ENCODE data around the gene POLR2C.
"Not testable (repeated sequence)": the region's sequence is repeated elsewhere in the genome, so short reads cannot be mapped to it uniquely, and the experiment has no call there.

POLR2C gene

GRCh38 chr16:57478396-57479204 lies 16.1 kb downstream of the POLR2C start:
- H3K27ac ChIP-seq = no peak overlapping the region
- DNase-seq (ENCODE audit: low read depth, low spot score) = no peak

DNA sequence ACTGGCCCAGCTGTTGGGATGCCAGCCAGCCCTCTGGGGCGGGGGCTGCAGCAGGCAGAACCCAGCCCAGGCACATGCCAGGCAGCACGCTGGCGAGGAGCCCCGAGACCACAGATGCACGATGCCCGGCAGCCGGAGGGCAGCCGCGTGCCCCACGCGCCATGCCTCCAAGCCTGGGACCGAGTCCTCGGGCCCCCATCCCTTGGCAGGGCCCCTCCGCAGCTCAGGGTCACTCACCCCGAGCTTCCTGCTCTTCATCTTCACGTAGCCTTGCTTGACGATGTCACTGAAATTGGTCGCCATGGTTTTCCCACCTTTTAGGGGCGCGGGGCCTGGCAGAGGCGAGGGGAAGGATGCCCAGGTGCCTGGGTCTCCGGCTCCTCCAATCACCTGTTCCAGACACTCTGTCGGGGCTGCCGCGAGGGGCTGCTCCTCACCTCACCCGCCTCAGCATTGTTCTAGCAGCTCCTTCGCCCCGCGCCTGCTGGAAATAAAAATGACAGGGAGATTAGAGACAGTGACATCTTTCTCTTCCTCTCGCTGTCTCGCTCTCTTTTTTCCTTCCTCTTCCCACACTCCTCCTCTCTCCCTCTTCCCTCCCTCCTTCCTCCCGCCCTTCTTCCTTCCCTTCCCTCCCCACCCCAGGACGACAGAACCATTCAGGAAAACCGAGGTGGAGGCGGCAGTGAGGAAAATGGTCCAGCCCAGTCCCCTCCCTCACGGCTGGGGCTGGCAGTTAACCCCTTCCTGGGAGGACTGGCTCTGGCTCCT lies 16.9 kb downstream of the POLR2C start:
- no peak for DNase-seq (ENCODE audit: low read depth, low spot score)
- H3K27ac ChIP-seq = no peak overlapping the region

GRCh38 chr16:57479976-57480753 lies 17.7 kb downstream of the POLR2C start:
- DNase-seq (ENCODE audit: low read depth, low spot score) = no peak
- H3K27ac ChIP-seq = no peak overlapping the region

DNA sequence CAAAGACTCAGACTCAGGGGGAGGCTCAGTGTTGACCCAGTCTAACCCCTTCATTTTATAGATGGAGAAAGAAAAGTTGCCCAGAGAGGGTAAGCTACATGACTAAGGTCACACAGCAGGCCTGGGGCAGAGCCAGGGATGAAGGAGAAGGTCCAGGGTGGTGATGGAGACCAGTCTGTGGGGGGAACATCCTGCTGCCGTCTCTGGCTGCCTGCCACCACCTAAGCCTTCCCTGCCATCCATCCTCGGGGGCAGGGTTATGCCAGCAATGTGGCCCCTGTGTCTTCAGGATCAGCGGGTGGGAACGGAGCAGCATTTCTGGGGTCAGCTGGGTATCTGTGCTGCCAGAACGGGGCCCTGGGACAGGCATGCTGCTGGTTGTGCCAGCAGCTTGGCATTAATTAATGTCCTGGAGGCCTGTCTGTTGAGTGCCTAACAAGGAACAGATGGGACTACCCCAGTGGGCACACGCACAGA lies 18.3 kb downstream of the POLR2C start:
- no peak for DNase-seq (ENCODE audit: low read depth, low spot score)
- H3K27ac ChIP-seq = no peak overlapping the region

- DNase-seq (ENCODE audit: low read depth, low spot score) = no peak
- no peak overlapping the region for H3K27ac ChIP-seq
Observed at GRCh38 chr16:57481421-57481820, 18.9 kb downstream of the POLR2C start.

DNA sequence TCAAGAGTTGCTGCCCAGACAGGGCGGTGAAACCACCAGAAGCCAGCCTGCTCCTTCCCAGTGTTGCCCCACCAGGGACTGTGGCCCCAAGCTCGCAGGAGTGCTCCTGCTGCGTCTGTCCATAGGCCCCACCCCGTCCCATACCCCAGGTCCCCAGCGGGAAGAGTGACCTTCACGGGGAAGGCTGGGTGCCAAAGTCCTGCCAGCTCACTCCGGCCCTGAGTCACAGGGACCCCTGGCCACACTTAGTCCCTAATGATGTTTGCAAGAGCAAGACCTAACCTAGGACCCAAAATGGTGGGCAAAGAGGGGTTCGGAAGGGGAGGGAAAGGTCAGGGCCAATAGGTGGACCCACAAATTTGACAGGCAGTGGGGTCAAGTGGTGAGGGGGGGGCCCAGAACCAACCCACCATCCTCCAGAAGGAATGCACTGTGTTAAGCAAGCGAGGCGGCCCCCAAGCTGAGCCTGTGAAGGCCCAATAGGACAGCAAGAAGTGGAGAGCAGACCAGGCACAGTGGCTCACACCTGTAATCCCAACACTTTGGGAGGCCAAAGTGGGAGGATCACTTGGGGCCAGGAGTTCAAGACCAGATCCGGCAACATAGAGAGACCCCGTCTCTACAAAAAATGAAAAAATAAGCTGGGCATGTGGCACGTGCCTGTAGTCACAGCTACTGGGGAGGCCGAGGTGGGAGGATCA lies 20.5 kb downstream of the POLR2C start:
- no peak overlapping the region for H3K27ac ChIP-seq
- no peak for DNase-seq (ENCODE audit: low read depth, low spot score)

DNA sequence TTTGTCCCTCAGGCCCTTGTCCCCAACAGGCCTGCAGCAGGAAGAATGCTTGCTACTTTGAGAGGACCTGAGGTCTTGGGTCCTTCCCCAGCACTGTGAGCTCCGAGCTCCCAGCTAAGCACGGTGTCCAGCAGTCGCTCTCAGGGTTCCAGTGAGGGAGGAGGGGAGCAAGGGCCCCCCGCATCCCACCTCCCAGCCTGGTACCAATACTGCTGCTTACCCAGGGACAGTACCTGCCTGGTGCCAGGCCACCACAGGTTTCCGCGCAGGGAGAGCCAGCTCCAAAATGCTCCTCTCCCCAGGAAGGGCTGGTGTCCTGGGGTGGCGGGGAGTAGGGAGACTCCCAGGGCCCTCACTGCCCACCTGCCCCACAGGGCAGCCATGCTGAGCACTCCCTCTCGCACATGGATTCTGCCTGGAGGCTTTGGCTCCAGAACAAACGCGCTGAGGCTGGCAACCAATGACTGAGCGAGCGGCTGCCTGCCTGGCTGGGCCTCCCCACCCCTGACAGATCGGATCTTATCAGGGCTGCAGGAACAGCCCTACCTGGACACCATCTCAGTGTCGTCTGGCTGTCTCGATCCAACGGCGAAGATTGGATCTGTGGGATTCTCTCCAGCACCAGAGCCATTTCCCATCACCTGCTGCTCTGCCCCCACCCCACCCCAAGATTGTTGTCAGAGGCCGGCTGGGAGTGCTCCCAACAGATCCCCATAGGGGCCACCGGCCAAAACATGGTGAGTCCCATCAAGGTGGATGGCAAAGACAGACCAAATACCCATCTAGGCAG lies 21.4 kb downstream of the POLR2C start:
- no peak overlapping the region for H3K27ac ChIP-seq
- no peak for DNase-seq (ENCODE audit: low read depth, low spot score)

- H3K27ac ChIP-seq = no peak overlapping the region
- DNase-seq (ENCODE audit: low read depth, low spot score) = no peak
Observed at GRCh38 chr16:57484515-57485005, 22.1 kb downstream of the POLR2C start.

GRCh38 chr16:57485091-57485915 lies 22.8 kb downstream of the POLR2C start:
- H3K27ac ChIP-seq = peak overlapping the region; percentile 39
- no peak for DNase-seq (ENCODE audit: low read depth, low spot score)

DNA sequence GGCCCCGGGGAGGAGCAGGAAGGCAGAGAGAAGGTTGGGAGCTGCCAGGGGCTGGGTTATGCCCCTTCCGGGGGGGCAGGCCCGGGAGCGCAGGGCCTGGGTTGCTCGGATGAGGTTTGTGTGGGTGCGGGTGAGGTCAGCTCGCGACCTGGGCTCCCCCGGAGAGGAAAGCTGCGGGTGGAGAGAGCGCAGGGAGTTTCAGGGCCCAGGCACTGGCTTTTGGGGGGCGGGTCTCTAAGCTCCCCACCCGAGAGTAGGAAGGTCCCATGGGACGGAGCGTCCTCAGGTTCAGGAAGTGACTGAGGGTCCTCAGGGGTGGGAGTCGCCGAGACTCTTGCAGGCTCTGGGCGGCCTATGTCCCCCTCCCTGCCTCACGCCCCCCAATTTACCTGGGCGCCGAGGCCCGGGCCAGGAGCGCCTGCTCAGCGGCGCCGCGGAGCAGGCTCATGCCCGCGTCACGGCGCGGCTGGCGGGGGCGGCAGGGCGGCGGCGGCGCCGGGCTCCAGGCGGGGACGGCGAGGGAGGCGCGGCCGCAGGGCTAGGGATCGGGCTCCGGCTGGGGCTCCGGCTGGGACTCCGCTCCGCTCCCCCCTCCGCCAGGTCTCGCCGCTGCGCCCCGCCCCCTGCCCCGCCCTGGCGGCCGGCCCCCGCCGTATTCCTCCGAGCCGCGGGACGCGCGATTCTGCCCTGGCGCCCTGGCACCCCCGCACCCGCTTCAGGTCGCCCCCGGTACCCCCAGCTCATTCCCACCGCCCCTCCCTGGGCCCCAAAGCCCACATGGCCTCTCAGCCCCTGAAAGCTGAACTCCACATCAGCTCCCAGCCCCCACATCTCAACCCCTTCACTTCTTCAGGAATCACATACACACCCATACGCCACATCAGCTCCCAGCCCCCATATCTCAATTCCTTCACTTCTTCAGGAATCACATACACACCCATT lies 23.7 kb downstream of the POLR2C start, which contains the start of gene DOK4:
Gene DOK4, minus strand, starts transcription at position 578 of the 942 bp plus-strand sequence. CDS start 6,986 bp downstream, outside the sequence.
- peak; percentile 6 for DNase-seq (ENCODE audit: low read depth, low spot score)

GRCh38 chr16:57486858-57487834 lies 24.7 kb downstream of the POLR2C start:
- H3K27ac ChIP-seq = no peak overlapping the region
- no peak for DNase-seq (ENCODE audit: low read depth, low spot score)

More for the DNA sequence above, 23.7 kb downstream of the POLR2C start, which contains the start of gene DOK4:
- H3K27ac ChIP-seq = peak within 1 kb of the TSS; percentile 39

DNA sequence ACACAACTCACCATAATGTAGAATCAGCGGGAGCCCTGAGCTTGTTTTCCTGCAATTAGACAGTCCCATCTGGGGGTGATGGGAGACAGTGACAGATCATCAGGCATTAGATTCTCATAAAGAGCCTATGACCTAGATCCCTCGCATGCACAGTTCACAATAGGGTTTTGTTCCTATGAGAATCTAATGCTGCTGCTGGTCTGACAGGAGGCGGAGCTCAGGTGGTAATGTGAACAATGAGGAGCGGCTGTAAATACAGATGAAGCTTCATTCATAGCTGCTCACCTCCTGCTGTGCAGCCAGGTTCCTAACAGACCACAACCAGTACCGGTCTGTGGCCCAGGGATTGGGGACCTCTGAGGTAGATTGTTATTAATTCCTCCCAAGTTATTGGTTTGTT lies 26.8 kb downstream of the POLR2C start:
- no peak for DNase-seq (ENCODE audit: low read depth, low spot score)

GRCh38 chr16:57493767-57494166 lies 31.3 kb downstream of the POLR2C start:
- DNase-seq (ENCODE audit: low read depth, low spot score) = no peak
- no peak overlapping the region for H3K27ac ChIP-seq

More for the DNA sequence above, 26.8 kb downstream of the POLR2C start:
- no peak overlapping the region for H3K27ac ChIP-seq

DNA sequence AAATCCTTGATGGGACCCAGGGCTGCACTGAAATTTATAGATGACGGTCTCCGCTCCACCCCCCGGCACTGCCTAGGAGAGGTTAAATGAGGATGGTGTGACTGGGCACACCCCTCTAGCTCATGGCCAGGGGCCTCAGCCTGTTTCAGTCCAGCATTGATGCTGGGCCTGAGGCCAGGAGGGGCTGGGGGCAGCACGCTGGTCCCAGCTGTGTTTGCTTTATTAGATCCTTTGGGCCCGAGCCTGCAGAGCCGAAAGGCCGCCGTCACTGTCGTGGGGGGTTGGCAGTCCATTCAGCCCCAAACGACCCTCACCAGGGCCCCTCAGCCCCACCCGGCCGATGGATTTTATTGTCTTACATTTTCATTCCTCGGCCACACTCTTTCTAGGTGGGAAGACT lies 34.6 kb downstream of the POLR2C start:
- DNase-seq (ENCODE audit: low read depth, low spot score) = no peak
- no peak overlapping the region for H3K27ac ChIP-seq

GRCh38 chr16:57498031-57498430 lies 35.6 kb downstream of the POLR2C start:
- DNase-seq (ENCODE audit: low read depth, low spot score) = no peak
- H3K27ac ChIP-seq = no peak overlapping the region

DNA sequence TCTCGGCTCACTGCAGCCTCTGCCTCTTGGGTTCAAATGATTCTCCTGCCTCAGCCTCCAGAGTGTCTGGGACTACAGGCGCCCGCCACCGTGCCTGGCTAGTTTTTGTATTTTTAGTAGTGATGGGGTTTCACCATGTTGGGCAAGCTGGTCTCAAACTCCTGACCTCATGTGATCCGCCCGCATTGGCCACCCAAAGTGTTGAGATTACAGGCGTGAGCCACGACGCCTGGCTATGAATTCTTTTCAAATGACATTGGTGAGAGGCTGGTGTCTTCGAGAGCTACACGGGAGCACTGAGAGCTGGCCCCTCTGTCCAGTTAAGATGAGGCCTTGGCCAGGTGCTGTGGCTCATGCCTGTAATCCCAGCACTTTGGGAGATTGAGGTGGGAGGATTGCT lies 37.5 kb downstream of the POLR2C start:
- not testable (repeated sequence) for DNase-seq (ENCODE audit: low read depth, low spot score); H3K27ac ChIP-seq
